Stimulated activated CD4-positive, alpha-beta T cell treated with anti-CD3 and anti-CD28 coated beads, TNF-alpha, amount 100 ng/mL, for 48 hours (primary cell): ENCODE measurements around the gene NTM.

ENCODE experiments used
- DNase-seq, 3 donors: peaks; one replicate each; pipeline ENCODE4 v3.0.0-alpha.2; 2020; ENCODE audit warnings: low read depth in 3 of 3

The NTM gene

GRCh38 chr11:131373095-131373725 is 2.8 kb downstream of the NTM start:
- DNase-seq = no peak

GRCh38 chr11:131373756-131374155 is 3.3 kb downstream of the NTM start:
- no peak for DNase-seq

- DNase-seq = no peak
Measured at GRCh38 chr11:131375421-131375820, 5.0 kb downstream of the NTM start.

- no peak for DNase-seq
Measured at GRCh38 chr11:131375915-131376314, 5.5 kb downstream of the NTM start.

GRCh38 chr11:131378931-131379330 is 8.5 kb downstream of the NTM start:
- no peak for DNase-seq

- DNase-seq = no peak
Measured at GRCh38 chr11:131385763-131386390, 15.5 kb downstream of the NTM start.

GRCh38 chr11:131386408-131386807 is 16.0 kb downstream of the NTM start:
- no peak for DNase-seq

GRCh38 chr11:131388030-131388429 is 17.6 kb downstream of the NTM start:
- DNase-seq = no peak

- no peak for DNase-seq
Measured at GRCh38 chr11:131389582-131389981, 19.2 kb downstream of the NTM start.

GRCh38 chr11:131391176-131391575 is 20.8 kb downstream of the NTM start:
- no peak for DNase-seq

GRCh38 chr11:131392528-131393255 is 22.3 kb downstream of the NTM start:
- no peak for DNase-seq

GRCh38 chr11:131393691-131394090 is 23.3 kb downstream of the NTM start:
- no peak for DNase-seq

- no peak for DNase-seq
Measured at GRCh38 chr11:131397675-131398074, 27.3 kb downstream of the NTM start.

- DNase-seq = no peak
Measured at GRCh38 chr11:131402040-131402439, 31.6 kb downstream of the NTM start.

GRCh38 chr11:131404010-131404409 is 33.6 kb downstream of the NTM start:
- no peak for DNase-seq

GRCh38 chr11:131408025-131408640 is 37.7 kb downstream of the NTM start:
- no peak for DNase-seq

GRCh38 chr11:131409345-131409744 is 38.9 kb downstream of the NTM start:
- DNase-seq = no peak

GRCh38 chr11:131411636-131412035 is 41.2 kb downstream of the NTM start:
- no peak for DNase-seq

- DNase-seq = no peak
Measured at GRCh38 chr11:131412061-131412460, 41.6 kb downstream of the NTM start.

- no peak for DNase-seq
Measured at GRCh38 chr11:131413217-131413616, 42.8 kb downstream of the NTM start.

GRCh38 chr11:131418189-131418588 is 47.8 kb downstream of the NTM start:
- DNase-seq = no peak

- no peak for DNase-seq
Measured at GRCh38 chr11:131421066-131421855, 50.8 kb downstream of the NTM start.
